Suprapubic skin (tissue), 4 donors: ENCODE data around the gene AHDC1. TPM values are rescaled to one million over a fixed set of nuclear protein-coding genes. Genes with fewer than 3 reads are reported as not detected.

ENCODE experiments used
- DNase-seq, 2 donors: peaks; one replicate each; pipeline ENCODE4 v3.0.0-alpha.2; 2019; ENCODE audit warnings: low spot score in 2 of 2
- H3K27ac ChIP-seq: fragments of 200-600 bp; sonication (generic); one replicate; pipeline ENCODE4 v1.5.1; 2019
- H3K27me3 ChIP-seq: fragments of 200-600 bp; sonication (generic); one replicate; pipeline ENCODE4 v1.5.1; 2019
- H3K36me3 ChIP-seq: fragments of 200-600 bp; sonication (generic); one replicate; pipeline ENCODE4 v1.5.1; 2019
- H3K4me1 ChIP-seq: fragments of 200-600 bp; sonication (generic); one replicate; pipeline ENCODE4 v1.5.1; 2019
- H3K4me3 ChIP-seq: fragments of 200-600 bp; sonication (generic); one replicate; pipeline ENCODE4 v1.5.1; 2019; ENCODE audit warnings: mild to moderate bottlenecking
- H3K9me3 ChIP-seq: fragments of 200-600 bp; sonication (generic); one replicate; pipeline ENCODE4 v1.5.1; 2019
- CTCF ChIP-seq, 2 donors: fragments of 200-600 bp in 1 of 2; fragments of 450-650 bp in 1 of 2; sonication (generic) in 1 of 2; IDR thresholded peaks; one replicate each; pipeline ENCODE4 v1.5.1; 2016 to 2019; ENCODE audit warnings: antibody characterized with exemption in 2 of 2, mild to moderate bottlenecking in 1 of 2, moderate library complexity in 1 of 2
- EP300 ChIP-seq: sonication (generic); formaldehyde crosslinking; IDR thresholded peaks from one replicate; pipeline ENCODE4 v1.6.1; 2017; ENCODE audit warnings: antibody characterized with exemption
- POLR2A ChIP-seq, 2 donors: fragments of 450-650 bp; IDR thresholded peaks; one replicate each; pipeline ENCODE4 v1.6.1; 2017; ENCODE audit warnings: antibody characterized with exemption in 2 of 2, mild to moderate bottlenecking in 2 of 2, moderate library complexity in 2 of 2
- POLR2AphosphoS5 ChIP-seq, 3 donors: sonication (generic); formaldehyde crosslinking; IDR thresholded peaks; one replicate each; pipeline ENCODE4 v1.6.1; 2017; ENCODE audit warnings: antibody characterized with exemption in 3 of 3
- WGBS: methylation state at CpG from one replicate; pipeline ENCODE4 v1.1.5; 2018; 5-methylcytosine and 5-hydroxymethylcytosine counted together
- total RNA-seq, 4 donors: library from RNA; depleted of rRNA; stranded (reverse); fragments of >200 nt; gene quantifications; one replicate each; pipeline ENCODE4 v1.1.0, GENCODE V29; 2016

AHDC1 gene
- total RNA-seq, 4 donors from 2014 or later = 46.7 to 103 (median 60.1) TPM

- no peaks in the 10 kb centered on the region for H3K9me3 ChIP-seq
- no peak overlapping the region for H3K27ac ChIP-seq
- 84% methylated on average over 12 of the region's 12 CpGs for WGBS
Measured at GRCh38 chr1:27609618-27610240, 5.8 kb upstream of the AHDC1 start.

GRCh38 chr1:27609210-27609555, 5.2 kb upstream of the AHDC1 start:
- DNase-seq = no peak
- no peaks in the 10 kb centered on the region for H3K27me3 ChIP-seq
- no peak for TF ChIP-seq POLR2AphosphoS5 (IDR thresholded peaks at IDR 0.05)
- TF ChIP-seq CTCF (IDR thresholded peaks at IDR 0.05) = no peak
- TF ChIP-seq EP300 = no peak
- no peak for TF ChIP-seq POLR2A (IDR thresholded peaks at IDR 0.05)
- no peak overlapping the region for H3K4me3 ChIP-seq
- H3K9me3 ChIP-seq = no peaks in the 10 kb centered on the region
- peaks cover 21% of the 10 kb centered on the region for H3K4me1 ChIP-seq
- 62% methylated on average over 3 of the region's 3 CpGs for WGBS
- no peak overlapping the region for H3K27ac ChIP-seq
- H3K36me3 ChIP-seq = no peaks in the 10 kb centered on the region

More at GRCh38 chr1:27609618-27610240, 5.8 kb upstream of the AHDC1 start:
- TF ChIP-seq POLR2A (IDR thresholded peaks at IDR 0.05) = no peak
- no peak for TF ChIP-seq POLR2AphosphoS5 (IDR thresholded peaks at IDR 0.05)
- no peak for TF ChIP-seq EP300
- no peak for DNase-seq
- Histone ChIP-seq H3K4me1 (peaks cover 16% of the 10 kb centered on the region), H3K36me3 (no peaks in the 10 kb centered on the region), H3K4me3 (no peak overlapping the region), H3K27me3 (no peaks in the 10 kb centered on the region)

GRCh38 chr1:27607239-27607804, 3.4 kb upstream of the AHDC1 start:
- Histone ChIP-seq H3K27ac (no peak overlapping the region), H3K36me3 (no peaks in the 10 kb centered on the region), H3K4me1 (peaks cover 27% of the 10 kb centered on the region), H3K9me3 (no peaks in the 10 kb centered on the region), H3K27me3 (no peaks in the 10 kb centered on the region), H3K4me3 (no peak overlapping the region)
- no peak for DNase-seq
- WGBS = 80% methylated on average over 8 of the region's 11 CpGs
- TF ChIP-seq CTCF (IDR thresholded peaks at IDR 0.05) = no peak
- TF ChIP-seq POLR2AphosphoS5 (IDR thresholded peaks at IDR 0.05) = no peak
- TF ChIP-seq POLR2A (IDR thresholded peaks at IDR 0.05) = no peak
- no peak for TF ChIP-seq EP300

- Histone ChIP-seq H3K4me1 (peaks cover 32% of the 10 kb centered on the region), H3K36me3 (no peaks in the 10 kb centered on the region), H3K27ac (no peak overlapping the region), H3K4me3 (no peak overlapping the region), H3K27me3 (no peaks in the 10 kb centered on the region), H3K9me3 (no peaks in the 10 kb centered on the region)
- TF ChIP-seq POLR2A (IDR thresholded peaks at IDR 0.05) (no peak), POLR2AphosphoS5 (IDR thresholded peaks at IDR 0.05) (no peak), CTCF (IDR thresholded peaks at IDR 0.05) (no peak), EP300 (no peak)
- DNase-seq = no peak
- WGBS = 69% methylated on average over 3 of the region's 3 CpGs
Measured at GRCh38 chr1:27606708-27607238, 2.8 kb upstream of the AHDC1 start.

- DNase-seq = no peak
- WGBS = 17% methylated on average over 11 of the region's 11 CpGs
- H3K27ac ChIP-seq = no peak overlapping the region
Measured at GRCh38 chr1:27605796-27606707, 2.1 kb upstream of the AHDC1 start.

More at GRCh38 chr1:27605796-27606707, 2.1 kb upstream of the AHDC1 start:
- peak; percentile 73 for TF ChIP-seq CTCF (IDR thresholded peaks at IDR 0.05)
- no peak for TF ChIP-seq EP300
- Histone ChIP-seq H3K4me1 (peaks cover 39% of the 10 kb centered on the region), H3K27me3 (no peaks in the 10 kb centered on the region), H3K9me3 (no peaks in the 10 kb centered on the region), H3K4me3 (no peak overlapping the region), H3K36me3 (no peaks in the 10 kb centered on the region)
